BJ (cell line): ENCODE results near the gene ELF2. TPM values are rescaled to one million over a fixed set of nuclear protein-coding genes. Genes with fewer than 3 reads are reported as not detected.
"Not testable (repeated sequence)": the region's sequence is repeated elsewhere in the genome, so short reads cannot be mapped to it uniquely, and the experiment has no call there.

Experiments used
- CTCF ChIA-PET: fragments of 350-600 bp; formaldehyde crosslinking; extraction: SDS; loops from one replicate; lab custom pipeline; 2021; ENCODE audit warnings: antibody characterized with exemption, inconsistent platforms; lab: Yijun Ruan, JAX
- POLR2A ChIA-PET: fragments of 300-600 bp; sonication (Branson Sonifier 250); formaldehyde crosslinking; extraction: SDS; loops from one replicate; lab custom pipeline; 2021; ENCODE audit warnings: antibody characterized with exemption; lab: Charles Lee
- DNase-seq: peaks from one replicate; pipeline ENCODE4 v3.0.0-alpha.2; 2011; ENCODE audit warnings: low read depth
- H3K27me3 ChIP-seq: 2 replicates; pipeline ENCODE4 v1.6.0; 2011; ENCODE audit warnings: low read length; ENCODE audit not compliant: control insufficient read depth, insufficient read depth
- H3K36me3 ChIP-seq: 2 replicates; pipeline ENCODE4 v1.5.1; 2011; ENCODE audit warnings: low read length; ENCODE audit not compliant: control insufficient read depth, insufficient read depth
- H3K4me3 ChIP-seq: 2 replicates; pipeline ENCODE4 v1.5.1; 2011; ENCODE audit warnings: low read depth, mild to moderate bottlenecking, control low read depth, low read length
- CTCF ChIP-seq: IDR thresholded peaks from 2 replicates; pipeline ENCODE4 v1.5.1; 2011; ENCODE audit warnings: low read depth, mild to moderate bottlenecking, control low read depth, inconsistent platforms, low read length, moderate library complexity; ENCODE audit not compliant: insufficient read depth
- polyA plus RNA-seq: library from polyadenylated mRNA; depleted of rRNA; stranded (reverse); fragments of >200 nt; gene quantifications from 2 replicates; pipeline ENCODE4 v1.2.3, GENCODE V29; 2011

The ELF2 gene
- polyA plus RNA-seq, 1 experiment = 23.9 TPM

- CTCF ChIA-PET = interaction anchor here (0.8 to 2.5 kb wide), 12 partner anchors 9 to 137 kb away, joined by 3 to 20 read pairs (median 4); partner anchors contain the start of gene ELF2
- DNase-seq = no peak
- H3K36me3 ChIP-seq = no peaks in the 10 kb centered on the region
- POLR2A ChIA-PET = no interaction called here
- peak; percentile 62 for TF ChIP-seq CTCF
- H3K4me3 ChIP-seq = no peak overlapping the region
- H3K27me3 ChIP-seq = no peaks in the 10 kb centered on the region
Measured at GRCh38 chr4:139167774-139168444, 9.1 kb downstream of the ELF2 start.

- ChIA-PET CTCF (interaction anchor here (0.8 kb wide), 1 partner anchor 12 kb away, joined by 3 read pairs; no protein-coding TSS in a partner anchor), POLR2A (no interaction called here)
- no peaks in the 10 kb centered on the region for H3K36me3 ChIP-seq
- no peak for TF ChIP-seq CTCF
- DNase-seq = no peak
- H3K4me3 ChIP-seq = no peak overlapping the region
- H3K27me3 ChIP-seq = no peaks in the 10 kb centered on the region
Measured at GRCh38 chr4:139164731-139165130, 12.3 kb downstream of the ELF2 start.

GRCh38 chr4:139163806-139164206 lies 13.2 kb downstream of the ELF2 start:
- ChIA-PET POLR2A (no interaction called here), CTCF (interaction anchor here (0.8 kb wide), 1 partner anchor 11 kb away, joined by 3 read pairs; no protein-coding TSS in a partner anchor)
- Histone ChIP-seq H3K36me3 (no peaks in the 10 kb centered on the region), H3K4me3 (no peak overlapping the region), H3K27me3 (no peaks in the 10 kb centered on the region)
- no peak for TF ChIP-seq CTCF
- DNase-seq = no peak

GRCh38 chr4:139157977-139158376 lies 19.0 kb downstream of the ELF2 start:
- POLR2A ChIA-PET, DNase-seq, CTCF ChIA-PET: not testable (repeated sequence)

GRCh38 chr4:139154952-139155557 lies 22.0 kb downstream of the ELF2 start:
- CTCF ChIA-PET = interaction anchor here (1.5 to 2.8 kb wide), 3 partner anchors 13 to 125 kb away, joined by 3 to 12 read pairs (median 7); no protein-coding TSS in a partner anchor
- no peak for TF ChIP-seq CTCF
- Histone ChIP-seq H3K36me3 (no peaks in the 10 kb centered on the region), H3K4me3 (no peak overlapping the region), H3K27me3 (no peaks in the 10 kb centered on the region)
- DNase-seq = no peak
- POLR2A ChIA-PET = no interaction called here

More at GRCh38 chr4:139157977-139158376, 19.0 kb downstream of the ELF2 start:
- not testable (repeated sequence) for H3K36me3 ChIP-seq, H3K4me3 ChIP-seq, H3K27me3 ChIP-seq
